OCI-M2 (cell line): ENCODE measurements around the gene EME1.
"Not testable (repeated sequence)": the region's sequence is repeated elsewhere in the genome, so short reads cannot be mapped to it uniquely, and the experiment has no call there.

ENCODE experiments used
- DNase-seq: peaks from one replicate; lab custom pipeline; 2025; ENCODE audit not compliant: unreplicated experiment; lab: John Stamatoyannopoulos, UW

Gene EME1

GRCh38 chr17:50388728-50389127 lies 15.7 kb downstream of the EME1 start:
- DNase-seq: no peak

GRCh38 chr17:50389534-50389933 lies 16.5 kb downstream of the EME1 start:
- DNase-seq: no peak

- no peak for DNase-seq
Measured at GRCh38 chr17:50392621-50393020, 19.6 kb downstream of the EME1 start.

GRCh38 chr17:50393700-50394099 lies 20.7 kb downstream of the EME1 start:
- no peak for DNase-seq

- no peak for DNase-seq
Measured at GRCh38 chr17:50394711-50395110, 21.7 kb downstream of the EME1 start.

- no peak for DNase-seq
Measured at GRCh38 chr17:50396261-50397110, 23.5 kb downstream of the EME1 start.

- DNase-seq: no peak
Measured at GRCh38 chr17:50397111-50397918, 24.3 kb downstream of the EME1 start, which contains the start of gene LRRC59. LRRC59 (minus strand) TSS chr17:50397523; CDS start chr17:50397317, 206 bp downstream.

GRCh38 chr17:50397919-50398285 lies 24.9 kb downstream of the EME1 start:
- DNase-seq: no peak

GRCh38 chr17:50398672-50399071 lies 25.6 kb downstream of the EME1 start:
- DNase-seq: not testable (repeated sequence)

- DNase-seq: not testable (repeated sequence)
Measured at GRCh38 chr17:50399591-50399990, 26.6 kb downstream of the EME1 start.

GRCh38 chr17:50405351-50405750 lies 32.3 kb downstream of the EME1 start:
- DNase-seq: not testable (repeated sequence)

- DNase-seq: no peak
Measured at GRCh38 chr17:50406578-50406977, 33.5 kb downstream of the EME1 start.

GRCh38 chr17:50407921-50408320 lies 34.9 kb downstream of the EME1 start:
- DNase-seq: no peak

- DNase-seq: no peak
Measured at GRCh38 chr17:50412188-50412732, 39.2 kb downstream of the EME1 start.

- DNase-seq: no peak
Measured at GRCh38 chr17:50414808-50415207, 41.8 kb downstream of the EME1 start.

- DNase-seq: not testable (repeated sequence)
Measured at GRCh38 chr17:50419577-50419976, 46.5 kb downstream of the EME1 start.

GRCh38 chr17:50420419-50421112 lies 47.5 kb downstream of the EME1 start:
- no peak for DNase-seq

GRCh38 chr17:50421308-50422051 lies 48.5 kb downstream of the EME1 start:
- no peak for DNase-seq

- no peak for DNase-seq
Measured at GRCh38 chr17:50422738-50423137, 49.7 kb downstream of the EME1 start.

GRCh38 chr17:50423553-50424159 lies 50.6 kb downstream of the EME1 start:
- DNase-seq: no peak
